Epithelial cell of prostate (primary cell): Measurements from ENCODE around the gene PLXNA4.

Experiments used
- DNase-seq: peaks from one replicate; pipeline ENCODE4 v3.0.0-alpha.2; 2011; ENCODE audit warnings: low read depth, low spot score
- H3K27ac ChIP-seq: fragments of 450-650 bp; 2 replicates; pipeline ENCODE4 v1.5.1; 2017; ENCODE audit warnings: mild to moderate bottlenecking

The PLXNA4 gene

DNA sequence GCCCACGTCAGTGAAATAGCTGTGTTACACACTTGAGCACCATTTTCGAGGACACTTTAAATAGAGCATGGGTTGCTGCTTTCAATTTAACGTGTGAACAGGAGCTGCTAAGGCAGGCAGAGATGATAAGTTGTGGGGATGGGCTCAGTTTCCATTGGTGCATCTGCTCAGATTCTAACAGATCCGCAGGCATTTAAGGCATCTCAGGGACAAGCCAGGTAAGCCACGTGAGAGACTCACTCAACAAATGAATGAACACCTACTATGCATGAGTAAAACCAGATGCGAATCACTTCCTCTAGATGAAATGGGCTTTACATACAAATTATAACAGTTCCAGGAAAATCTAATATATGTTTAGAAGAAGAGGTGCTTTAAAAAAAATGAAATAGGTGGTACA, 34.6 kb downstream of the PLXNA4 start:
- no peak for DNase-seq

GRCh38 chr7:132537456-132538145, 38.7 kb downstream of the PLXNA4 start:
- no peak for DNase-seq
- no peak overlapping the region for H3K27ac ChIP-seq

More for the DNA sequence above, 34.6 kb downstream of the PLXNA4 start:
- no peak overlapping the region for H3K27ac ChIP-seq

GRCh38 chr7:132536654-132537395, 39.4 kb downstream of the PLXNA4 start:
- H3K27ac ChIP-seq: no peak overlapping the region
- no peak for DNase-seq

GRCh38 chr7:132533916-132534315, 42.4 kb downstream of the PLXNA4 start:
- no peak overlapping the region for H3K27ac ChIP-seq
- DNase-seq: no peak

DNA sequence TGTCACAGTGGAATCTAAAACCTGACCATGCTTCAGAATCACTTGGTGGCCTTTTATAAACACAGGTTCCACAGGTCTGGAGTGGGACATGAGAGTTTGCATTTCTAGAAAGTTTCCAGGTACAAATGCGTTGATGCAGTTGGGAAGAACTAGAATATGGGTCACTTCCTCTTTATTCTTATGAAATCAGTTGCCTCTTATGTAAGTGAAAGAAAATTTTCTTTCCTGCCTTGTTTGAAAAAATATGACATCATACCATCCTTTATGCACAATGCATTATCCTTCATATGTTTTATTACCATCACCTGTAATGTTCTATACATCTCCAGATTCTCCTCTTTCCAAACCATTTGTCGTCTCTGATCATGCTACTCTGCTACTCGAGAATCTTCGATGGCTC, 44.0 kb downstream of the PLXNA4 start:
- H3K27ac ChIP-seq: no peak overlapping the region
- DNase-seq: no peak

GRCh38 chr7:132531562-132531961, 44.7 kb downstream of the PLXNA4 start:
- H3K27ac ChIP-seq: no peak overlapping the region

GRCh38 chr7:132528695-132529094, 47.6 kb downstream of the PLXNA4 start:
- H3K27ac ChIP-seq: no peak overlapping the region

More at GRCh38 chr7:132531562-132531961, 44.7 kb downstream of the PLXNA4 start:
- DNase-seq: no peak

DNA sequence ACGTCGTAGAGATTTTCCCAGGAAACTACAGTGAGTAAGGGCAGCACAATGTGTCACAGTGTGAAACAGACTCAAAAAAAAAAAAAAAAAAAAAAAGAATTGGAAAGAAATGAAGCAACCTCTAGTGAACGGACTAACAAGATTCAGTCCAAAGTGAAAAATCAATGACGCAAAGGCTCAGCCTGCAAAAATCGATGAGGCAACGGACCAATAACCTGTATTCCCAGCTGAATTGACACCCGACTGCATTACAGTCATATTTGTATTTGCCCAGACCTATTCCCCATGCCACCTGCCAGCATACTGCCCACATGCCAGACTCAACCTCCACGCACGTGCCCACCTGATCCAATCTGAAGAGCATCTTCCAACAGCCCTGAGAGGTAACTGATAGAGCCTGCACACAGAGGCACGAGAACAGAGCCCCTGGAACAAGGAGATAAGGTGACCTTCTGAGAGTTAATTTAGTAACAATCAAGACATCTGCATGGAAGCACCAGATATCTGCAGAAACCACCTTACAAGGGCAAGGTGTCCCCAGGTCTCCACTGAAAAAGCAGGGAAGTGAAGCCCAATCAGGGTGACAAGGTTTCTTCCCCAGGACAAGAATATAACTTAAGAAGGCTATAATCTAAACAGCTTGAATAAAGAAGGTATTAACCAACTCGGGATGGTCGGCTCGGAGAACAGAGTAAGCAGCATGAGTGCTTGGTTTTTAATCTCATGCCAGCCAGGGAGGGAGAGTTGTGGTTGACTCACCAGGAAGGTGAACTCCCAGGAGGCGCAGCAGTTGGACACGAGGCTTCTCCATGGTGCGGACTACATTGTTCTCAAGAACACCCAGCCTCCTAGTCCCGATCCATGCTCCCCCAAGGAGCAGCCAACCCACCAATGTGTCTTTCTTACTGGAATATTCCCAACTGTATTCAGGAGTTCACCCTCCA, 48.5 kb downstream of the PLXNA4 start:
- no peak overlapping the region for H3K27ac ChIP-seq
- no peak for DNase-seq

More at GRCh38 chr7:132528695-132529094, 47.6 kb downstream of the PLXNA4 start:
- no peak for DNase-seq

DNA sequence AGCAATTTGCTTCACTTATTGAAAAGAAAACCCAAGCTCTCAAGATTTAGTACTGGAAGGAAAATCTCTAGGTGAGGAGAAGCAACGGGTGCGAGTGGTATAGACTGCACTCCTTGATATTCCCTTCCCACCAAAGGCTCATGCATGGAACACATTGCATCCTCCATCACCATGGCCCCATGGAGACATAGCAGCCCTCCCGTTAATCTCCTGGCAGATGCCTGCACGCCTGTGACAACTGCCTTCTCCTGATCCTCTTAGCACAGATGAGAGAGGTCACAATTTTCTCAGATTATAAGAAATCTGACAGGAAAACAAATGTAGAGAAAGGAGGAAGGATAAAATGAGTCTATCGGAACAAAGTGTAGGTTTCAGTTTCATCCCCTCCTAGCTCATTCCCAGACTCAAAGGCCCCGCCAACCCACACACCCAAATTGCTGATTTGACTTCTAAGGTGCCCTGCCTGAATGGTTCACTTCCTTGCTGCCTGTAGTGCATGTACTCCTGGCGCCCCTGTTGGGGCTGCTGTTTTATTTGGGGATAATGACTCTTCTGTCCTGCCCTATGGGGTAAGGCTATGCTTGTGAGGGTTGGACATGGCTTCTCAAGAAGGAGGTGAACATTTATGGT, 50.0 kb downstream of the PLXNA4 start:
- no peak for DNase-seq
- no peak overlapping the region for H3K27ac ChIP-seq

- DNase-seq: no peak
- H3K27ac ChIP-seq: no peak overlapping the region
These were observed 54.8 kb downstream of the PLXNA4 start for GRCh38 chr7:132521423-132521822.

- no peak for DNase-seq
- no peak overlapping the region for H3K27ac ChIP-seq
These were observed 55.5 kb downstream of the PLXNA4 start for GRCh38 chr7:132520591-132521280.

- no peak for DNase-seq
- no peak overlapping the region for H3K27ac ChIP-seq
These were observed 56.3 kb downstream of the PLXNA4 start for GRCh38 chr7:132519936-132520335.

DNA sequence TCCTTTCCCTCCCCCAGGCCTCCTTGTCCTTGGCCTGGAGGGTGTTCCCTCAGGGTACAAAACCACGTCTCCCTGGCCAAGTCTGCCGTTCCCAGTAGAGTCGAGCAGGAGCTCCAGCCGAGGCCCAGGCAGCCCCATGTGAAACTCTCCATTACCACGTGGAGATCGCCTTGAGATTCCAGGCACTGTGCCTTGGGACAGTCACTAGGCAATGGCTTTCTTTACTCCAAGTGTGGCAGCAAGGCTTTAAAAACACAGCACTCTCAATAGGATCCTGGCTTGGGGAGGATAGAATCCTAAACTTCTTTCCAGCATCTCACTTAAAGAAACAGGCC, 57.5 kb downstream of the PLXNA4 start:
- DNase-seq: no peak
- no peak overlapping the region for H3K27ac ChIP-seq

DNA sequence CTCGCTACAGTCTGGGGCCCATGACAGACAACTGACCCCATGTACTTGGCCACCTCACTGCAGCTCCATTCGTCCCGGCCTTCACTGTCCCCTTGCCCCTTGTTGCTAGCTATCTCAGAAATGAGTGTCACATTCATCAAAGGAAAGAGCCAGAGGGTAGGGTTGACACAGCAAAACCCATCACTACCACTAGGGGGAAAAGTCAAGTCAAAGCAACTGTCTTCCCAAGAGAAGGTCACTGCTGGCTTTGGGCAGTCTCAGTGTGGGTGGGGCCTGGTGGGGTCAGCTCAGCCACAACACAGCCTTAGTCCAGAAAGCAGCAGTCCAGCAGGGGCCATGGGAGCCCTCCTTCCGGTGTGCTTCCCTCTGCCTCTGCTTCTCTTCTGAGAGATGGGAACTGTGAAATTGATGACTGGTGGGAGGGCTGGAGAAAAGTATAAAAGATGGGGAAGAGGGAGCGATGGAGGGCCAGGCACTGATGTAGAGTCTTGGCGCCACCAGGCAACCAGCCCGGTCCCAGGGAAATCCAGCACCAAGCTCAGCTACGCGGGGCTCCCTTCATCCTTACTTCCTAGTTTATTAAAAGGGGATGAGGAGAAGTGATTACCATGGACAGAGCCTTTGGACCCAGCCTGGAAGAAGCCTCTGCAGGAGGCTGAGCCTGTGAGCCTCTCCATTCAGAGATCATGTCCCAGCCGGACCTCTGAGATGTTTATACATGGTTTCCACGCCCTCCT, 58.0 kb downstream of the PLXNA4 start:
- no peak for DNase-seq
- no peak overlapping the region for H3K27ac ChIP-seq

GRCh38 chr7:132516042-132516840, 60.0 kb downstream of the PLXNA4 start:
- H3K27ac ChIP-seq: no peak overlapping the region
- DNase-seq: no peak

DNA sequence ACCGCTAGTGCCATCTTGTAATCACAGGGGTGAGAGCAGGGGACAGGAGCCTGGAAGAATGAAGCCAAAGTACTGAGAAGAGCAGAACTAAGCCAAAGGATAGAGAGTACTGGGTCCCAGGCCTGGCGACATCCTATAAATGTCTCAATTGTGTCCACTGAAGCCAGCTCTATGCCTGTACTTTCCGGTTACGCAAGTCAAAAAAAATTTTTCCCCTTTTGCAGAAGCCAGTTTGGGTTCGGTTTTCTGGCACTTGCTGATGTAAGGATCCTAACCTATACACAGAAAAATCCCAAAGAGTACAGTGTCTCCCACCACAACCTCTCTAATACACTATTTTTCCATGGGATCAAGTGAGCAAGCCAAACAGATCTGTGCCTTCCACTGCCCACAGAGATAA, 61.1 kb downstream of the PLXNA4 start:
- H3K27ac ChIP-seq: no peak overlapping the region
- no peak for DNase-seq

DNA sequence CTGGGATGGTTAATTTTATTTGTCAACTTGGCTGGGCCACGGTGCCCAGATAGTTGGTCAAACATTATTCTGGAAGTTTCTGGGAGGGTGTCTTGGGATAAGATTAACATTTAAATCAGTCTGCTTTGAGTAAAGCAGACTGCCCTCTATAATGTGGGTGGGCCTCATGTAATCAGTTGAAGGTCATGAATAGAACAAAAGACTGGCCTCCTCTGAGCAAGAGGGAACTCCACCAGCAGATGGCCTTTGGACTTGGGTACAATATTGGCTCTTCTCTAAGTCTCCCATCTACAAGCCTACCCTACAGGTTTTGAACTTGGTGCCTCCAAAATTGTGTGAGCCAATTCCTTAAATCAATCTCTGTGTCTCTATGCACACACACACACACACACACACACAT, 61.8 kb downstream of the PLXNA4 start:
- DNase-seq: no peak
- no peak overlapping the region for H3K27ac ChIP-seq

DNA sequence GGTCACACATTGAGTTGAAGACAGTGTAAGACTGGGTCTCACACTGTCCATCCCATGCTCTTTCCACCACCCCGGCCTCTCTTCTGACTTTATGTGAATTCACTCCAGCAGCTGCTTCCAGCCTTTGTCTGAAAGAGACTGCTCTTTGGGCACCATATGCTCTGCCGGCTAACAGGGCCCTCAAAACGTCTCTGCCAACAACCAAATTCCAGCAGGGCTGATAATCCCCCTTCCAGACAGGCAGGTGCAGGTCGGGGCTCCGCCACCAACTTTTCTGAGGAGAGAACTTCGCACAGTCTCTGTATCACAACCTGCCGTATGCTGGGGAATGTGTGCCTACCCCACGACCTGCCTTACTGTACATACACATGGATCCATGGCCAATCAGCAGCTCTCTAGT, 64.3 kb downstream of the PLXNA4 start:
- H3K27ac ChIP-seq: no peak overlapping the region
- no peak for DNase-seq
